ENCODE data around the gene PARP12. TPM values are rescaled to one million over a fixed set of nuclear protein-coding genes. Genes with fewer than 3 reads are reported as not detected.

PARP12 gene
- total and polyA plus RNA-seq, 2 of the 8 experiments (the other 6 are each of a cell fraction or from before 2014, with no cell fraction given) = 9.0 to 21.5 TPM

GRCh38 chr7:140085447-140085846 is 22.7 kb upstream of the PARP12 start:
- no peak overlapping the region for H3K9ac ChIP-seq (replicated peaks in 1 of 4; ENCODE audit: extremely low read depth in 1 of 4, low read depth in 3 of 4, low read length in 3 of 4)
- H2AK5ac ChIP-seq (ENCODE audit: low read depth, low read length) = no peak overlapping the region
- H4K20me1 ChIP-seq (replicated peaks in 1 of 2; ENCODE audit: control insufficient read depth in 1 of 2, insufficient read depth in 2 of 2, low read length in 2 of 2) = peaks cover 0 to under 1% of the 10 kb centered on the region in 2 experiments
- H3K9me3 ChIP-seq (ENCODE audit: insufficient read depth in 2 of 2, low read depth in 1 of 2, low read length in 1 of 2) = no peaks in the 10 kb centered on the region
- no peaks in the 10 kb centered on the region for H3K79me1 ChIP-seq (ENCODE audit: low read depth, low read length)
- H3K4me3 ChIP-seq (ENCODE audit: extremely low read depth in 1 of 4, insufficient read depth in 2 of 4, low read depth in 3 of 4, low read length in 4 of 4) = no peak overlapping the region
- DNase-seq (ENCODE audit: low read depth in 1 of 2, low spot score in 2 of 2) = no peak
- no peak overlapping the region for H3K56ac ChIP-seq (replicated peaks; ENCODE audit: insufficient read length, low read depth, low read length)
- H4K5ac ChIP-seq (ENCODE audit: insufficient read length, low read depth, low read length) = no peak overlapping the region
- peaks cover 0 to 6% (median 1%) of the 10 kb centered on the region in 4 experiments; a peak in 2 of 7 replicates for H3K4me1 ChIP-seq (replicated peaks in 1 of 4; ENCODE audit: control insufficient read depth in 3 of 4, insufficient read depth in 4 of 4, low read length in 3 of 4)
- no peak overlapping the region for H3K4me2 ChIP-seq (ENCODE audit: insufficient read depth in 1 of 2, low read depth in 2 of 2, low read length in 2 of 2)
- WGBS, 2 experiments (ENCODE audit: extremely low coverage in 1 of 2, insufficient coverage in 1 of 2, insufficient read length in 1 of 2, insufficient replicate concordance in 2 of 2, low coverage in 1 of 2, low lambda C conversion rate in 2 of 2, missing lambda C conversion rate in 1 of 2) = 96% methylated on average over 2 of the region's 2 CpGs; no CpG with 5 or more reads in 1 of the 2 experiments
- no peak overlapping the region for H2BK120ac ChIP-seq (replicated peaks; ENCODE audit: low read depth, low read length)
- H3K4ac ChIP-seq (replicated peaks; ENCODE audit: insufficient read length, low read depth, low read length) = no peak overlapping the region
- H3K36me3 ChIP-seq (ENCODE audit: control insufficient read depth in 2 of 4, insufficient read depth in 4 of 4, low read length in 3 of 4) = peaks cover 0 to 3% (median 0%) of the 10 kb centered on the region in 4 experiments; a peak in 1 of 8 replicates
- no peaks in the 10 kb centered on the region for H3K27me3 ChIP-seq (replicated peaks in 1 of 4; ENCODE audit: control insufficient read depth in 3 of 4, extremely low read depth in 1 of 4, insufficient read depth in 3 of 4, low read length in 3 of 4)
- H2BK12ac ChIP-seq (ENCODE audit: low read depth, low read length) = no peak overlapping the region
- TF ChIP-seq BRCA1 (IDR thresholded peaks at IDR 0.05; ENCODE audit: low read depth, low read length) = no peak
- H3K27ac ChIP-seq (ENCODE audit: low read depth, low read length) = no peak overlapping the region
- no peak for FAIRE-seq
- no peak overlapping the region for H2BK15ac ChIP-seq (ENCODE audit: low read length)
- no peak overlapping the region for H2BK5ac ChIP-seq (ENCODE audit: low read depth, low read length)
- H3K18ac ChIP-seq (ENCODE audit: extremely low read depth, low read length) = no peak overlapping the region
- no peaks in the 10 kb centered on the region for H3K23me2 ChIP-seq (ENCODE audit: low read depth, low read length)
- H4K8ac ChIP-seq (ENCODE audit: extremely low read depth, insufficient read depth, low read length) = no peak overlapping the region
- POLR2A ChIA-PET (ENCODE audit: partially characterized antibody) = no interaction called here
- H3K79me2 ChIP-seq (ENCODE audit: control insufficient read depth in 1 of 2, insufficient read depth in 2 of 2, low read length in 2 of 2) = no peaks in the 10 kb centered on the region
- no peak overlapping the region for H2BK20ac ChIP-seq (ENCODE audit: low read length)
- no peak overlapping the region for H3K14ac ChIP-seq (ENCODE audit: insufficient read length)
- H4K91ac ChIP-seq (replicated peaks; ENCODE audit: insufficient read length, low read length) = no peak overlapping the region
- H3K23ac ChIP-seq (ENCODE audit: insufficient read length) = no peak overlapping the region
- H2AFZ ChIP-seq (ENCODE audit: low read length) = no peak overlapping the region
- CTCF ChIA-PET (ENCODE audit: partially characterized antibody) = interaction anchor here (0.7 kb wide), 1 partner anchor 98 kb away, joined by 3 read pairs; no protein-coding TSS in a partner anchor

Data from H1 (cell line).